HG02642 (cell line): ENCODE measurements around the gene IGF1R.

Source experiments
- ATAC-seq: cut with Tn5 transposase; IDR thresholded peaks from one replicate; pipeline ENCODE4 v1.9.1; 2021; ENCODE audit warnings: mild to moderate bottlenecking; ENCODE audit not compliant: unreplicated experiment, poor library complexity

IGF1R gene

GRCh38 chr15:98787194-98787593 lies 138.9 kb downstream of the IGF1R start:
- no peak for ATAC-seq

- no peak for ATAC-seq
Measured at GRCh38 chr15:98787936-98788757, 139.8 kb downstream of the IGF1R start.

- no peak for ATAC-seq
Measured at GRCh38 chr15:98789020-98789419, 140.7 kb downstream of the IGF1R start.

GRCh38 chr15:98790270-98790669 lies 141.9 kb downstream of the IGF1R start:
- no peak for ATAC-seq

GRCh38 chr15:98791046-98791701 lies 142.8 kb downstream of the IGF1R start:
- ATAC-seq = no peak

- no peak for ATAC-seq
Measured at GRCh38 chr15:98792117-98792516, 143.8 kb downstream of the IGF1R start.

GRCh38 chr15:98794211-98794610 lies 145.9 kb downstream of the IGF1R start:
- no peak for ATAC-seq

GRCh38 chr15:98794748-98795147 lies 146.4 kb downstream of the IGF1R start:
- no peak for ATAC-seq

- no peak for ATAC-seq
Measured at GRCh38 chr15:98795980-98796379, 147.6 kb downstream of the IGF1R start.

- no peak for ATAC-seq
Measured at GRCh38 chr15:98796685-98797357, 148.5 kb downstream of the IGF1R start.

- ATAC-seq = no peak
Measured at GRCh38 chr15:98798375-98798893, 150.1 kb downstream of the IGF1R start.

- no peak for ATAC-seq
Measured at GRCh38 chr15:98799461-98800390, 151.4 kb downstream of the IGF1R start.

- no peak for ATAC-seq
Measured at GRCh38 chr15:98800437-98801233, 152.3 kb downstream of the IGF1R start.

GRCh38 chr15:98801234-98801561 lies 152.9 kb downstream of the IGF1R start:
- ATAC-seq = no peak

GRCh38 chr15:98802187-98802586 lies 153.8 kb downstream of the IGF1R start:
- ATAC-seq = no peak

- no peak for ATAC-seq
Measured at GRCh38 chr15:98803228-98804056, 155.1 kb downstream of the IGF1R start.

GRCh38 chr15:98804057-98804380 lies 155.7 kb downstream of the IGF1R start:
- ATAC-seq = no peak

GRCh38 chr15:98805434-98806274 lies 157.3 kb downstream of the IGF1R start:
- no peak for ATAC-seq
